Osteocyte (in vitro differentiated cells): Measurements from ENCODE around the gene ERAS. TPM values are rescaled to one million over a fixed set of nuclear protein-coding genes. Genes with fewer than 3 reads are reported as not detected.

ENCODE experiments used
- DNase-seq: peaks from one replicate; pipeline ENCODE4 v3.0.0; 2021; ENCODE audit warnings: mixed read lengths; ENCODE audit not compliant: unreplicated experiment; ENCODE audit errors: extremely low spot score
- H3K27ac Mint-ChIP-seq: one replicate; pipeline ENCODE4 v1.8.0; 2021; ENCODE audit warnings: mild to moderate bottlenecking, mixed read lengths; ENCODE audit not compliant: unreplicated experiment
- H3K27me3 Mint-ChIP-seq: one replicate; pipeline ENCODE4 v1.8.0; 2021; ENCODE audit warnings: mixed read lengths; ENCODE audit not compliant: unreplicated experiment
- H3K36me3 Mint-ChIP-seq: one replicate; pipeline ENCODE4 v1.8.0; 2021; ENCODE audit warnings: mixed read lengths; ENCODE audit not compliant: unreplicated experiment
- H3K4me1 Mint-ChIP-seq: one replicate; pipeline ENCODE4 v1.8.0; 2021; ENCODE audit warnings: mixed read lengths; ENCODE audit not compliant: unreplicated experiment
- H3K4me3 Mint-ChIP-seq: one replicate; pipeline ENCODE4 v1.8.0; 2021; ENCODE audit warnings: mild to moderate bottlenecking, moderate library complexity, mixed read lengths; ENCODE audit not compliant: unreplicated experiment
- H3K9me3 Mint-ChIP-seq: one replicate; pipeline ENCODE4 v1.8.0; 2021; ENCODE audit warnings: mixed read lengths; ENCODE audit not compliant: unreplicated experiment
- CTCF ChIP-seq: fragments of 200-600 bp; sonication (generic); IDR thresholded peaks from 2 replicates; pipeline ENCODE4 v1.5.0; 2021; ENCODE audit warnings: antibody characterized with exemption, mild to moderate bottlenecking, moderate library complexity
- total RNA-seq: library from RNA; stranded (reverse); gene quantifications from 2 replicates; pipeline ENCODE4 v1.2.1, GENCODE V29; 2021

The ERAS gene
- total RNA-seq, 1 donor from 2014 or later = not detected

DNA sequence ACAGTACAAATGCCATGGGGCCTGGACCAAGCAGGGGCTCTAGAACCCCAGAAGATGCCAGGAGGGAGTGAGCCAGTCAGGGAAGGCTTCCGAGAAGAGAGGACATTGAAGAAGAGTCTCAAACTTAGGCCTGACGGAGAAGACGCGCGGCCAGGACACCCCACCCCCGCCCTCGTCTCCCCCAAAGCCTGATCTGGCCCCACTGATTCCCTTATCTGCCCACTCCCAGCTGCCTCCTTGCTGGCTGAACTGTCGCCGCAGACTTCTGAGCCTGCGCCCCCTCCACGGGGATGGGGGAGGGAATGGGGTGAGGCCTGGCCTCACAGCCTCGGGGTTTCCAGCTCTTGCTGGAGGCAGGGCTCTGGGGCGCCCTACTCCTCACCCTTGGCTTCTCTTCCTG, 43.5 kb upstream of the ERAS start:
- H3K9me3 Mint-ChIP-seq = no peaks in the 10 kb centered on the region
- H3K4me1 Mint-ChIP-seq = no peaks in the 10 kb centered on the region
- no peak for DNase-seq
- TF ChIP-seq CTCF = no peak
- no peaks in the 10 kb centered on the region for H3K36me3 Mint-ChIP-seq
- no peak overlapping the region for H3K27ac Mint-ChIP-seq
- no peak overlapping the region for H3K4me3 Mint-ChIP-seq
- peaks cover 18% of the 10 kb centered on the region for H3K27me3 Mint-ChIP-seq

DNA sequence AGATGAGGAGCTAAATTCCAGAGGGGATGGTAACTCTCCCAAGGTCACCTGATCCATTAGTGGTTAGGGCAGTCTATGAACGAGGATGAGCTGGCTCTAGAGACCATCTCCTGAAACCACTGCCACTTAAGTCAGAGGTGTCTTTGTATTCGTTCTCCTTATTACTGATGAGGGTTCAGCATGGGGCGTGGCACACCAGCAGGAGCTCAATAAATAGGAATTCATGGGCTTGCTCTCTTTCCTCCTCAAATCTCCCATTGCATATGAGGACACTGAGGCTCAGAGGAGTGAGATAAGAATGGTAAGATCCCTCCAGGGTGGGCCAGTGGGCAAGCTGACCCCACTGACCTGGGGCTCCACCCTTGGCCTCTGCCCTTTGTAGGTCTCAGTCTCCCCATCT, 41.6 kb upstream of the ERAS start:
- no peak for DNase-seq
- H3K4me1 Mint-ChIP-seq = no peaks in the 10 kb centered on the region
- peaks cover 18% of the 10 kb centered on the region for H3K27me3 Mint-ChIP-seq

DNA sequence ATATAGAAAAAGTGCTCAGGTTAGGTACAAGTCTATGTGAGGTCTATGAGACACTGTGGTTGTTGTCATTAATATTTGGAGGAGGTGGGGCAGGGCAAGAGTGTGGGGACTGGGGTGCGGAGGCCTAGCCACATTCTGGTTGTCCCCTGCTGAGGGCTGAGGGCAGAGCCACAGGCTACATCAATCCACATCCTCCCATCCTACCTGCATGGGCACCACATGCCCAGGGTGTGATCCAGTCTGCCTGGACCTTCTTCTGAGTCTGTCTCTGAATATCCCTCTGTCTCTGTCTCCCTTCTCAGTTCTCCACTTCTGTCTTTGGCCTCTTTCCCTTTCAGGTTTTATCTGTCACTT, 41.1 kb upstream of the ERAS start:
- no peaks in the 10 kb centered on the region for H3K36me3 Mint-ChIP-seq
- H3K27ac Mint-ChIP-seq = no peak overlapping the region
- no peak for TF ChIP-seq CTCF
- no peak for DNase-seq
- no peaks in the 10 kb centered on the region for H3K9me3 Mint-ChIP-seq
- no peaks in the 10 kb centered on the region for H3K4me1 Mint-ChIP-seq
- no peak overlapping the region for H3K4me3 Mint-ChIP-seq
- H3K27me3 Mint-ChIP-seq = peaks cover 14% of the 10 kb centered on the region

More for the DNA sequence above, 41.6 kb upstream of the ERAS start:
- Mint-ChIP-seq H3K36me3 (no peaks in the 10 kb centered on the region), H3K27ac (no peak overlapping the region), H3K4me3 (no peak overlapping the region), H3K9me3 (no peaks in the 10 kb centered on the region)
- no peak for TF ChIP-seq CTCF

DNA sequence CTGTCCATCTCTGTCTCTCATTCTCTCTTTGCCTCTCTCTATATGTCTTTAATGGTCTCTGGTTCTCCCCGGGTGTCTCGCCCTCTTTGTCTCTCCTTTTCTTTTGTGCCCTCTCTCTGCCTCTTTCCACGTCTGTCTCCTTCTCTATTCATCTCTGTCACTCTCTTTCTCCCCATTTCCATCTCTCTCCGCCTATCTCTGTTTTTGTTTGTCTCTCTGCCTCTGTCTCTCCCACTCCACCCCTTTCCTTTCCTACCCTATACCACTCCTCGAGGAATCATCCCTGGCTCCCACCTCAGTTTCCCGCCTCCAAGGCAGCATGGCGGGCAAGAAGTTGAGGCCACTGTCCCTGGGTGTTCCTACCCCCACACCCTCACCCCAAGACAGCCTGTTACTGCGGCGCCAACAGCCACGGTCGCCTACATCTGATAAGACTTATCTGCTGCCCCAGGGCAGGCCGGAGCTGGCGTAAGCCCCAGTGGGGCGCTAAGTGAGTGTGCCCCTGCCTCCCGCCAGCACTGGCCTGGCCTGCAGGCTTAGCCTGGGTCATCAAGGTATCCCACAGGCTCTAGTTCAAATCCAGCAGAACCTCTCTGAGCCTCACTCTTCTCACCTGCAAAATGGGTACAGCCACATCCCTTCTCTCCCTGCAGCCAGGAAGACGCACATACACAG, 40.6 kb upstream of the ERAS start:
- DNase-seq = no peak
- no peaks in the 10 kb centered on the region for H3K9me3 Mint-ChIP-seq

GRCh38 chrX:48786341-48786800, 39.9 kb upstream of the ERAS start, which contains the start of gene GATA1:
Gene GATA1, plus strand, starts transcription at chrX:48786590. Its CDS starts 4,520 bp downstream, at chrX:48791110.
- TF ChIP-seq CTCF = no peak
- peaks cover 13% of the 10 kb centered on the region for H3K27me3 Mint-ChIP-seq
- no peaks in the 10 kb centered on the region for H3K4me1 Mint-ChIP-seq
- H3K4me3 Mint-ChIP-seq = no peak within 1 kb of the TSS
- DNase-seq = no peak
- no peak within 1 kb of the TSS for H3K27ac Mint-ChIP-seq
- no peaks in the 10 kb centered on the region for H3K36me3 Mint-ChIP-seq
- no peaks in the 10 kb centered on the region for H3K9me3 Mint-ChIP-seq

More for the DNA sequence above, 40.6 kb upstream of the ERAS start:
- no peak overlapping the region for H3K27ac Mint-ChIP-seq
- TF ChIP-seq CTCF = no peak
- H3K4me1 Mint-ChIP-seq = no peaks in the 10 kb centered on the region
- H3K4me3 Mint-ChIP-seq = no peak overlapping the region
- H3K27me3 Mint-ChIP-seq = peaks cover 13% of the 10 kb centered on the region
- H3K36me3 Mint-ChIP-seq = no peaks in the 10 kb centered on the region
